Activated CD4-positive, CD25-positive, alpha-beta regulatory T cell treated with anti-CD3 and anti-CD28 coated beads, Interleukin-2, amount 50 U/mL, for 16 hours (primary cell): ENCODE measurements around the gene HOXD9.

ENCODE experiments used
- DNase-seq: peaks from one replicate; pipeline ENCODE4 v3.0.0-alpha.2; 2020; ENCODE audit warnings: low read depth, low spot score

HOXD9 gene

DNA sequence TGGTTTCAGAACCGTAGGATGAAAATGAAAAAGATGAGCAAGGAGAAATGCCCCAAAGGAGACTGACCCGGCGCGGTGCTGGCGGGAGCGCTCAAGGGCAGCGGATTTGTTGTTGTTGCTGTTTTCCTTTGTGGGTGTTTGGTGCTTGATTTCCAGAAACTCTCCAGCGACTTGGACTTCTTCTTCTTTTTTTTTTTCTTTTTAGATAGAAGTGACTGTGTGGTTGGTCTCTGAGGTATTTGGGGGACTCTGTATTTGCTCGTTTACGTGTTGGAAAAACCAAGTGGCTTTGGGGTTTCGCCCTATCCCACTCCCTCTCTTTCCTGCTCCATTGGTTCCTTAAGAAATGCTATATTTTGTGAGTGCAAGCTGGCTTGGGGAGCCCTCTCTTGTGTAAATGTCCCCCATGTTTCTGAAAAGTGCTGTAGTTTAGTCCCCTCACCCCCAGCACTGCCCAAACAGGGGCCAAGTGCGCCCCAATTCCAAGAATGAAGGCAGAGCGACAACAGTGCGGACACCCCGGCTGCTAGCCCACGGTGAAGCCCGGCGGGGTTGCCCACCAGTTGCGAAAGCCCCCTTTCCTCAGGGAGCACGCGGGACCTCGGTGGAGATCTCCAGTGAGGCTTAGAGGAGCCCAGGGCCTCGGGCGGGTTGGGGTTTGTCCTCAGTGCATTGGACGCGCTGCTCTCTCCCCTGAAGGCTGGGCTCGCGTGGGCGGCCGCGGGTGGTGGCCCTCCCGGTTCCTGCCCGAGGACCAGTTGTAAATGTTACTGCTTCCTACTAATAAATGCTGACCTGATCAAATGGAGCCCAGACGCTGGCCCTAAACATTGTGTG is 1.8 kb downstream of the HOXD9 start:
- DNase-seq: no peak

DNA sequence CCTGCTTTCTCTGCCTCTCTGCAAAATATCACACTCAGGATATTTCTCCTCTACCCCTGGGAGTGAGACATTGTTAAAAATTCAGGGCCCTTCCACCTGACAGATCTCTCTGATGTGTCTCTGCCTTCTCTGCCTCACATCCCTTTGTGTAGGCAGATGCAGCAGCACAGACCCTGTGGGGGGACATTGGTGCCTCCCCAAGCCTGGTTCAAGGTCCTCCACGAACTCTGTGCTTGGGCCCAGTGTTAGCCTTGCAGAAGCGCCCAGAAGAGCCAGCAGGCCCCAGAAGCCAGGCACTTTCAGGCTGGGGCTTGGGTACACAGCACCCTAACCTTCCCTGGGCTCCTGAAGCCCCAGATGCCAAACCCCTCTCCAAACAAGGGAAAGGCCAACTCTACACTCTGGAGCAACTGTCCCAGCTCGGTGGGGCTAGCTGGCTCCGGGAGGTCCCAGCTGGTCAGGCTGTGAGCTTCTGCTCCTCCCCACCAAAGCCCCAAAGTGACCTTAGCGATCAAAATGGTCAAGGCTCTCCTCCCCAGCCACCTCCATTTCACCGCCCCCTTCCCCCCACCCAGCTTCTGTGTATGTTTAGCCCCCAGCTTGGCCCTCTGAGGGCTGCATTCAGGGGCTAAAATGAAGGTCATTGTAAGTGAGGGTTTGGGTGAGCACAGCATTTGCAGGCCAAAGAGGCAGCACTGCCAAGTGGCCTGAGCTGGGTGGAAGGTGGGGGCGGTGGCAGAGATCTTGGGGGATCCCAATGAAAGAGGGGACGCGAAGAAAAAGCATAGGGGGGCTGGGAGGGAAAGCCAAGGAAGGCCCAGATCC is 2.6 kb downstream of the HOXD9 start:
- DNase-seq: no peak

DNA sequence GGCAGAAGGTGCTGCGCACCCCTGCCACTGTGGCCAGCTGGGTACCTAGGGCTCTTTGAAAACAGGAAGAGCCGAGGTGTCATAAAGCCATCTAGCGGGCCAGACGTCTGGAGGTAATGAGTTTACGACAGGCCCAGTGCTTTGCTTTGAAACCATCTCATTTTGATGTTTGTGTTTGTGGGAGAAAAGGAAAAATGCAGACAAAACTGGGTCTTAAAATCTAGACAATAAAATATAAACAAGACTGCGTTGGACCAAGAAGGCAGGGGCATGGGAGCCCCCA is 3.2 kb downstream of the HOXD9 start:
- no peak for DNase-seq

DNA sequence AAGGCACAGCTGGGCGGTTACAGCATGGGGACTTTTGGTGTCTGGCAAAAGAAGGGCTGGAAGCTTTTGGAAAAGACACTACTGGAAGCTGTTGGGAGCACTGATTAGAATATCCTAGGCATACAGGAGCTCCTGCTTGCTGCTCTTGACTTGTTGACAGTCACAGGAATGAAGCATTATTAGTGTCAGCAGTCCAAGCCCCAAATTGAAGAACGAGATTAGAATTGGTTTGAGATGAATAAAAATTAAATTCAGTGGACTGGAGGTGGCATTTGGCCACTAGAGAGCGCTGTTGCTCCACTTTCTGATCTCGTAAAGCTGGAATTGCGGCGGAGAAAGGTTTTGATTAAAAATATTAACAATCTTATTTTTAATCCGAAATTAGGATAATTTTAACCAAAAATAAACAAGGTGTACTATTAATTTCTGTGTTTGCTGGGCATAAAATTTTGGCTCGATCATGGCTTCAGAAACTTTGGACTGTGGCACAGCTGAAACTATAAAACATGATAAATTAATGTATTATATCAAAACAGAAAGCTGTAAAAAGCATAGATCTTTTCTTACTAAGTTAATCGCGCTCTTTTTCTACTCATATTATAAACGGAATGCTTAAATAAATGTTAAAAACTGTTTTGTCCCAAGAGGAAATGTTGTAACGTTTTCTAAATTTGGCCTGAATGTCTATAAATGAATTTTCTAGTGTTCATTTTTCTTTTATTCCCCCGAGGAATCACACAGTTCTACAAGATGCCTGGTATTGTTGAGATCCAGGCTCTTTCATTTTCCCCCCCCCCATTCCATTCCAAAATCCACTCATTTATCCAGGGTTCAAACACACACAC is 4.6 kb downstream of the HOXD9 start:
- DNase-seq: peak; percentile 33

DNA sequence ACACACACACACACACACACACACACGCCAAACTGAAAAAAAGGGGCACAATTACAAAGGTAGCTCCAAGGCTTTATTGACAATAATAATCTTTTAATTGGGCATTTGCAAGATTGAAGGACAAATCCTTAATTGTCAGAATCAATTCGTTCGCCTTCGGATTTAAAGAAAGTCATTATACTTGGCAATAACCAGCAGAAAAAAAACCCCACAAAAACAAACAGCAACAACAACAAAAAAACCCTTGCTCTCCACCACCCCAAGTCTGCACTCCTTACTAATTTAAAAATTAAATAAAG is 5.2 kb downstream of the HOXD9 start:
- DNase-seq: no peak

DNA sequence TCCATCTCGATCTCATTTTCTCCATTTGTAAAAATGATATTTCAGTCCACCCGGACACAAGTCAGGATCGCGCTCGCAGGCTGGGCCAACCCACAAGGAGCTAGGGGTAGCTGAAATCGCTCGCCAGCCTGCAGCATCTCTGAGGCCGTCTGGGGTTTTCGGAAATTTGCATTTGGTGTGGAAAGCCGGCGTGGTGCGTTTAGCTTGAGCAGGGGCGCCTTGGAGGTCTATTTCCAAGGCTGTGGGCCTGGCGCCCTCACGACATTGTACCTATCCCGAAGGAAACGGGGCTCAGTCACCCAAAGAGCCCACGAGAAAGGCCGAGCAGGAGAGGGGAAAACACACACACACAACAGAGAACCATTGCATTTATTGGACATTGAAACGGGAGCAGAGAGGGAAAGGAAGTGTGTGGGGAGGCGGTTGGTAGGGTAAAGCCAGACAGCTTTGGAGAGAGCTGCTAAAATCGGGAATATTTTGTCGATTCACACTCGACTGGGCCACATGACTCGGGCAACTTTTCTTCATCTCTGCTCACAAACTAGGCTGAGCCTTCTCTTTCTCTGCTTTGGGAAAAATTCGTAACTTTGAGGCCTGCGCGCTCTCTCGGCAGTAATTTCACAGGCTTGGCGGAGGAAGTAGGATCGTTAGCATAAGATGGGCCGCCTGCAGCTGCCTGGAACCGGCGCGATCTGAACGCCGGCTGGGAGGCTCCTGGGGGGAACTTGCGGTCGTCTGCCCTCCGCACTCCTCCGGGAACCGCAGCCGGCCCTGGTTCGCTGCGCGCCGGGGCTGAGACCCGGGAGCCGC is 5.9 kb downstream of the HOXD9 start:
- DNase-seq: no peak

DNA sequence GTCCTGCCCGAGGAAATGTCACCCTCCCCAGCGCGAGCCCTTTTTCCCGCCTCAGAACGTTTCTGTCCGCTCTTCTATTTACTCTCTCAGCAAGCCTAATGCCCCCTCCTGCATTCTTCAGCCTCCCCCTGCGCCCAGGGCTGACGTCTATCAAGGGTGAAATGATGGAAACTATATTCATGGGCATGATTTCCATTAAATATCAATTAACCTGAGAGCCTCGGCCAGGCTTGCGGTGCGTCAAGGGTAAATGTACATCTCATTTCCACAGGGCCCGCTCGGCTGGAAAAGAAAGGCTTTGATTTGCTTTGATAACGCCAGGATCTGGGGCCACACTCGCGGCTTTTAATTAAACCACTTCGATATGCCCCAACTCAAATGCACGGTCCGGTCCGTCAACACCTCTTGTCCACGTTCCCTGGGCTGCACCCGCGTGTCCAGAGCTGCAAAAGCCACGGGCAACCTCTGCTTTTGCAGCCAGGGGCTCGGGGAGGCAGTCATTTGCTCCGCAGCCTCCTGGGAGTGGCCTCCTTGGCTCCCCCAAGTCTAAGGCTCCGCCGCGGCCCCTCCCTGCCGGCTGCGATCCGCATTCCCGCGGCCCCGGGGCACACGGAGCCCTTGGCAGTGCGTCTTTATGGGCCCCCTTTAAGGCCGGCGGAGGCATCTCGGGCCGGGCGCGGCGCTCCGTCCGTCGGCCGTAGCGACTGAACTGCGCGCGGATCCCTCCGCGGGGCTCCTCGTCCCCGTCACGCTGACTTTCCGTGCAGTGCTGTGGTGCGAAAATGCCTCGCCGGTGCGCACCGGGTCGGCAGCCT is 6.7 kb downstream of the HOXD9 start, which contains the start of gene HOXD8:
Gene HOXD8, plus strand, starts transcription at position 724 of the 815 bp plus-strand sequence. CDS start 662 bp downstream, outside the sequence.
- no peak for DNase-seq

DNA sequence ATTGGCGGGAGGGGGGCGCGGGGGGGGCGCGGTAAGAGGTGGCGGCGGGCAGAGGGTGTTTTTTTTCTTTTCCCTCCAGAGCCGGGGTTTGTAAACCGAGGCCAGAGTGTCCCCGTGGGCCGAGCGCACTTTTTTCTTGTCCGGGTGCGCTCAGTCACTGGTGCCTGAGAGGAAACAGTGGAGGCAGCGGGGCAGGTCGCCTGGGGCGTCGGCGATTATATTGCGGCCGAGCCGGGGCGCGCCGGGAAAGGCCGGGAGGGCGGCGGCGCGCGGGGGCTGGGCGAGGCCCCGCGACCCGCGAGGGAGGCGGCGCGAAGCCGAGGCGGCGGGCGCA is 7.3 kb downstream of the HOXD9 start:
- no peak for DNase-seq

DNA sequence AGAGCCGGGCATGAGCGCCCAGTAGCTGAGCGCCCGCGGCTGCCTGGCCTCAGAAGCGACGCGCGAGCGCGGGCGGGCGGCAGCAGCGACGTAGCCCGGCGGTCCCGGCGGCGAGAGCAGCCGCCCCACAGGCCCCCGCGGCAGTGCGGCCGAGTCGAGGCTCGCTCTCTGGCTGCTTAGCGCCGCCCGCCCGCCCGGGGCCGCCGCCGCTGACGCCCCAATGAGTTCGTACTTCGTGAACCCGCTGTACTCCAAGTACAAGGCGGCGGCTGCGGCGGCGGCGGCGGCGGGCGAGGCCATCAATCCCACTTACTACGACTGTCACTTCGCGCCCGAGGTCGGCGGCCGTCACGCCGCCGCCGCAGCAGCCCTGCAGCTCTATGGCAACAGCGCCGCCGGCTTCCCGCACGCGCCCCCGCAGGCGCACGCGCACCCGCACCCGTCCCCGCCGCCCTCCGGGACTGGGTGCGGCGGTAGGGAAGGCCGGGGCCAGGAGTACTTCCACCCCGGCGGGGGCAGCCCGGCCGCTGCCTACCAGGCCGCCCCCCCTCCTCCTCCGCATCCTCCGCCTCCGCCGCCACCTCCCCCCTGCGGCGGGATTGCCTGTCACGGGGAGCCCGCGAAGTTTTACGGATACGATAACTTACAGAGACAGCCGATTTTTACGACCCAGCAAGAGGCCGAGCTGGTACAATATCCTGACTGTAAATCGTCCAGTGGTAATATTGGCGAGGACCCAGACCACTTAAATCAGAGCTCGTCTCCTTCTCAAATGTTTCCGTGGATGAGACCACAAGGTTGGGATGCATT is 7.8 kb downstream of the HOXD9 start:
- DNase-seq: no peak

DNA sequence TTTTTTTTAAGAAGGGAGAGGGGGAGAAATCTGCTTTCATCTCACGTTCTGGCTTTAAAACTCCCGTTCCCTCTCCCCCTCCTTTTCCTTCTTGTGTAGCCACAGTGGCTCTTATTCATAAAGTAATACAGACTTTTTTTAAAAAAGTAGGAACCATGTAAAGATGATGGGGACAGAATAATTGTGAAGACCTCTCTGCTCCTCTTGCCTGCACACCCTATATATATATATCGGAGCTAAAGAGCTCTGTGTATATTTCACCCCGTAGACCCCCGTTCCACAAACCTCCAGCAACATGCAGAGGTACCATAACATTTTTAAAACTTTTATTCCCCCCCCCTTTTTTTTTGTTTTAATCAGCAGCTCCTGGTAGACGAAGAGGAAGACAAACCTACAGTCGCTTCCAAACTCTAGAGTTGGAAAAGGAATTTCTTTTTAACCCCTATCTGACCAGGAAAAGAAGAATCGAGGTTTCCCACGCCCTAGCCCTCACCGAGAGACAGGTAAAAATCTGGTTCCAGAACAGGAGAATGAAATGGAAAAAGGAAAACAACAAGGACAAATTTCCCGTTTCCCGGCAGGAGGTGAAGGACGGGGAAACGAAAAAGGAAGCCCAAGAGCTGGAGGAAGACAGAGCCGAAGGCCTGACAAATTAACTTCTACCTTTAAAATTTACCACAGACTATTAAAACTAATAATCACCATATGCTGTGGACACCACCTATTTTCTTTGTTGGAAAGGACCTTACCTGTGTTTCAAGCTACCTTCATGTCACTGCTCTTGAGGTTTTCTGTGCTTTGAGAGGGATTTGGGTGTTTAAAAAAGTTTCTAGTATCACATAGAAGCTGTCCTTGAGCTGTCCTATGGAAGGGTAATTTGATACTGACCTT is 8.7 kb downstream of the HOXD9 start:
- DNase-seq: no peak

DNA sequence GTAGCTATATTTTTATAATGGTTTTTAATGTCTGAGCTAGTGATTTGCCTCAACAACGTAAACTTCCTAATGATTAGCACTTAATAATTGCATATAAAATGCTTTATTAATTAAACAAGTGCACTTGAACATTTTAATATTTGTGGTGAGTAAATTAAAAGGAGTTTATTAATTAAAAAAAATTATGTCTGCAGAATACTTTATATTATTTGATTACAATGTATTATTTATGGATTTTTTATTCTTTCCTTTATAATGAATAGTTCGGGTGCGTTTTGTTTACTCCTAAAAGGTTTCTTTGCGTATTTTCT is 9.3 kb downstream of the HOXD9 start:
- DNase-seq: no peak

DNA sequence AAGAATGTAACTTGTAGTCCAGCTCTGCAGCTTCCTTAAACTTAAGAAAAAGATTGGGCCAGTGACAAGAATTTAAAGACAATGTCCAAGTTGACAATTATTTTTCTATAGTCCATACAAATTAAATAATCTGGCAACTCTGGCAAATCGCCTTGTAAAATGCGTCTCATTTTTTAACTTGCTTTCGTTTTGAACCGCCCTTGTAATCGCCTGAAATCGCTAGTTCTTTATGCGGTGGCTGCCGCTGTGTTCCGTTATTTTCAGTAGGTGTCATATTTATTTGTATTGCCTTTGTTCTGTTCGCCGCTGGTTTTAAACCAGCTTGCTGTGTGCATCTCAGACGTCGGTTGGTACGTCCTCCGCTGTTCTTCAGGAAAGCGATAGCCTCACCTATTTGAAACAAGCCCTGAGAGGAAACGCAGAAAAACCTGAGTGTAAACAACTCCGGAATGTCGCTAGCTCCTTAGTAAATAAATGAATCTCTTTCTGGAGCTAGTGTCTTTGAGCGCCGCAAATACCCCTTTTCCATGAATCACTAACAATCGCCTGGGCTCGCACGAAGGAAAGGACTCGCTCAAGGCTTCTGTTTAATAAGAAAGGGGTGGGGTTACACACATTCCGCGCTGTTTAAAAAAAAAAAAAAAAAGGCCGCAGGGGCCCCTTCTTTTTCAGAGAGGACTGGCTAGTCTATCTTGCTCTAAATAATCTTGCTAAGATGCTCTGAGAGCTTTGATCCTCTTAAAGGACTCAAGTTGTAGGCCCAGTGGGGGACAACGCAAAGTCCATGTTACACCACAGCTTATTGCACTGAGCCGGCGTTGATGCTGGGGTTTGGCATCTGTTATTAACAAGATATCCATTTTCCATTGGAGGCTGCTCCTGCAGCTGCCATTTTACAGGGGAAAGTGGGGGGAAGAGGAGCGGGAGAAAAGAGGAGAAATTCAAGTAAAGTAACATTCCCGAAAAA is 10.0 kb downstream of the HOXD9 start:
- DNase-seq: no peak

DNA sequence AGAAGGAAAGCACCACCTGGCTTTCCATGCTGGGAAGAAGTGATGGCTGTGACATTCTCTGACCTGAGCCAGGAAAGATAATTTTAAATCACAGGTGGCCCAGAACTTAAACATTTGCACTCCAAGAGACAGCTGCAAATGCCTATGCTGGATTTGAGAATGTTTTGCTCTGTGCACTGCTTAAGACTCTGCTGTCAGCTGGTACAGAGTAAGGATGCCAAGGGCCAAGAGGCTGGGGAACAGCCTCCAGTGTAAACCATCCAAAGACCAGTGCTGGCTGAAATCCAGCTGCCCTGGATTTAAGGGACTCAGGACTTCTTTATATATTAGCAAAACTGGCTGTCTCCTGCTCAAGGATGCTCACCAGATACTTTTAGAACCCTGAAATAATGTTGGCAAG is 10.9 kb downstream of the HOXD9 start:
- DNase-seq: no peak

DNA sequence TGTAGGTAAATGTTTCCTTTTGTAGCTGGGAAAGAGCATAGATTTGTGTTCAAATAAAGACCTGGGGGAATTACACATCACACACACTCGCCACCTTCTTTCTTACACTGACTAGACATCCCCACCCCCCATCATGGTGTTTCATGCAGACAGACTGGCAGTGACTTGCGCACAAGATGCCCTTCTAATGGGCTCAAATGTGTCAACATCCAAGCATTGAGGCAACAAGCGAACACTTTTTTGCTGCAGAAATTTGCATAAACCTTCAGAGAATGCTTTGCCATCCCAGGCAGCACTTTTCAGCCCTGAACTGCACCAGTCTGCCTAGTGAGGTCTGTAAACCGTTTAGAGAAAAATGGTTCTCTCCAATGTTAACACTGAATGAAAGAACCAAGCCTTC is 11.5 kb downstream of the HOXD9 start:
- DNase-seq: no peak

DNA sequence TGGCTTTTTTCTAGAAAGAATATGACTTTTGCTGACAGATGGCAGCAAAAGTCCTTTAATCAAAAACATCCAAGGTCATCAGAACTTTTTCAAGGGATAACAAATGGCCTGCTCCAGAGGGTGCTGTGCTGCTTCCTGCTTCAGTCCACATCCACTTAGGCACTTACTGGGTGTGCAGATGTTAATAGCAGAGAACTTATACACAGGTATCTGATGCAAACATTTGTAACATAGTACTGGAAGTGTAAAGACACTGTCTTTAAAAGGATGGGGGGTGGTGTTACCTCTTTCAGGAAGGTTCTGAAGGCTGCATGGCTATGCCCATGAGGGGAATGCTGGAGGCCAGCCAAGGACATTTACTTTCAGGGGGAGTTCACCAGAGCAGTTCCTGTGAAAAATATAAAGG is 12.5 kb downstream of the HOXD9 start:
- no peak for DNase-seq

DNA sequence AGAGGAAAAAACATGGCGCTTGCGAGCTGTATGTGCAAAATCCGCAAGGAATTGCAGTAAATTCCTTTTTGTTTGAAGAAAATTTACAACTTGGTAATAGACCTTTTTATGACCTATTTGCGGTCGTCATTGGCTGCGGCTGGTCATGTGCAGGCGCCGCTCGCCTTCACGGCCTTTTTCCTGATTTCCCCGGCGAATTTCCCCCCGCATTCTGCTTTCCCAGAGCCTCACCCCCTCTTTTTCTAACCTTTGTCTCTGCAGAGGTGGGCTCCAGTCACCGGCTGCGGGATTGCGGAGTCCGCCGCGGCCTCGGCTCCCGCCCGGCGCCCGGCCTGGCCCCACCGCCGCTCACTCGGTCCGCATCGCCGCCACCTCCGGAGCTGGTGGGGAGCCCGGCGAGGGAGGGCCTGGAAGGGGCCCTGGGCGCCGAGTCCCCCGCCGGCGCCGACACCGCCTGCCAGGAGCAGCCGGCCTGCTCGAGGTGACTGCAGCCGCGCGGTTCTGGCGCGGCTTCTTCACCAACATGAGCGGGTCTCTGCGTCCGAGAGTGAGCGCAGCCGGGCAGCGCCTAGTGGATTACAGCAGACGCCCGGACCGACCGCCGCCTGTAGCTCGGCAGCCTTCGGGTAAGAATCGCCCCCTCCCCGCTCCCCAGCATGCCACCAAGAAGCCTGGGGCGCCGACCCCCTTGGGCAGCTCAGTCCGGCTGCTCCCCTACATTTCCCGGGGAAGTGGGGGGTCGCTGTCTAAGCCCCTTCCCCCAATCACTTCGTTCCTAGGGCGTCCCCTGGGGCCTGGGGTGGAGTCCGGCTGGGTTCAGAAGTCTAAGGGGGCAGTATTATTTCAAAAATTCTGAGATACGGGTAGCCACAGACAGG is 14.1 kb downstream of the HOXD9 start:
- no peak for DNase-seq

DNA sequence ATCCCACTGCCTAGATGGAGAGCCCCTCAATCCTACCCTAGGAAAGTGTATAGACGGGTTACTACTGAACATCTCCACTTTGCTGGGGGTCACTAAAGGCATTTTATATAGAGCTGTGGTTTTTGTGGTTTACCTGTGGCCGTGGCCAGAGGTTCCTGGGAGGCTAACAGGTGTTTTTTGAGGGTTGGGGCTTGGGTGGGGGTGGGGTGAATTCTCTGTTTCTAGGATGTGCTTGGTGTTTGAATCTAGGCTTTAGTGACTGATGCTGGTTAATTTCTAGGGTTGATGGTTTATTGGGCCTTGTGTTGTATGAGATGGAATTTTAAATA is 14.7 kb downstream of the HOXD9 start:
- DNase-seq: no peak
